Right cardiac atrium (tissue), 5 donors: Measurements from ENCODE around the gene ZNF581. TPM values are rescaled to one million over a fixed set of nuclear protein-coding genes. Genes with fewer than 3 reads are reported as not detected.

Experiments
- ATAC-seq, 2 donors: fragments of 200-7000 bp; cut with Tn5 transposase; one replicate each; pipeline versions ENCODE4 v1.8.0 to v1.9.1; 2020; ENCODE audit warnings: moderate library complexity in 2 of 2, mild to moderate bottlenecking in 1 of 2
- DNase-seq, 3 donors: peaks; one replicate each; pipeline ENCODE4 v3.0.0-alpha.2; 2020
- H3K27ac ChIP-seq: one replicate; pipeline ENCODE4 v1.5.1; 2013; ENCODE audit warnings: mild to moderate bottlenecking, low read length, control low read depth, moderate library complexity
- H3K27me3 ChIP-seq: one replicate; pipeline ENCODE4 v1.6.1; 2013; ENCODE audit not compliant: control insufficient read depth, insufficient read depth
- H3K4me1 ChIP-seq: one replicate; pipeline ENCODE4 v1.6.1; 2013; ENCODE audit warnings: low read length; ENCODE audit not compliant: control insufficient read depth, insufficient read depth
- H3K4me3 ChIP-seq: one replicate; pipeline ENCODE4 v1.5.1; 2013; ENCODE audit warnings: low read length, control low read depth
- H3K9me3 ChIP-seq: one replicate; pipeline ENCODE4 v1.6.1; 2013; ENCODE audit warnings: low read length; ENCODE audit not compliant: control insufficient read depth
- WGBS: extraction: QIAGEN DNeasy Blood & Tissue Kit; methylation state at CpG from one replicate; pipeline ENCODE4 v1.1.7; 2013; 5-methylcytosine and 5-hydroxymethylcytosine counted together
- intact Hi-C, 4 donors: fragments of 100-400 bp; cut with DNase I; formaldehyde crosslinking; loops; one replicate each; pipeline versions ENCODE4 v1.11.0 to v1.14.0; 2022 to 2023
- polyA plus RNA-seq: library from polyadenylated mRNA; stranded (reverse); fragments of 200-250 nt; gene quantifications from one replicate; pipeline ENCODE4 v1.2.3, GENCODE V29; 2013
- total RNA-seq, 4 donors: library from RNA; stranded (reverse); fragmentation: NEBNext Ultra II Directional; extraction: Animal tissue kit (Norgen Biotek cat#: 25700); gene quantifications; one replicate each; pipeline ENCODE4 v1.2.1, GENCODE V29; 2021
- donor health status: healthy with polysubstance abuse.
- donor health status: DM: no; HTN: yes; CAD: no.
- donor health status: DM: no; HTN: no; CAD: no.
- donor health status: DM: no; HTN: yes; CAD: no; lungs with severe emphysema.
- donor health status: DM: yes; HTN: yes; CAD: no.

The ZNF581 gene
- total and polyA plus RNA-seq, 5 donors = 6.3 to 12.5 (median 9.2) TPM

- no peak for ATAC-seq
- 6% methylated on average over 15 of the region's 15 CpGs for WGBS
- peak overlapping the region; percentile 76 for H3K27ac ChIP-seq
- H3K4me1 ChIP-seq = no peaks in the 10 kb centered on the region
- intact Hi-C loops = loop anchor here in 1 of 4 donors (10.0 kb wide), 1 partner anchor 86 kb away; no protein-coding TSS in a partner anchor
- DNase-seq = no peak
- H3K9me3 ChIP-seq = no peaks in the 10 kb centered on the region
- no peaks in the 10 kb centered on the region for H3K27me3 ChIP-seq
- peak overlapping the region; percentile 71 for H3K4me3 ChIP-seq
Observed at GRCh38 chr19:55600662-55601028, 42.8 kb upstream of the ZNF581 start.

- Histone ChIP-seq H3K27me3 (no peaks in the 10 kb centered on the region), H3K27ac (peak overlapping the region; percentile 76), H3K4me1 (no peaks in the 10 kb centered on the region), H3K4me3 (peak overlapping the region; percentile 71), H3K9me3 (no peaks in the 10 kb centered on the region)
- no peak for DNase-seq
- intact Hi-C loops = loop anchor here in 1 of 4 donors (10.0 kb wide), 1 partner anchor 86 kb away; no protein-coding TSS in a partner anchor
- 72% methylated on average over 4 of the region's 4 CpGs for WGBS
- no peak for ATAC-seq
Observed at GRCh38 chr19:55601084-55601483, 42.4 kb upstream of the ZNF581 start.

- H3K4me1 ChIP-seq = peaks cover 3% of the 10 kb centered on the region
- H3K27me3 ChIP-seq = no peaks in the 10 kb centered on the region
- no peak for ATAC-seq
- 90% methylated on average over 60 of the region's 60 CpGs for WGBS
- H3K4me3 ChIP-seq = no peak overlapping the region
- no peak overlapping the region for H3K27ac ChIP-seq
- peak in 2 of 3 donors; percentile 38 to 74 for DNase-seq
- intact Hi-C loops = loop anchor here in 1 of 4 donors (10.0 kb wide), 1 partner anchor 88 kb away; no protein-coding TSS in a partner anchor
- H3K9me3 ChIP-seq = no peaks in the 10 kb centered on the region
Observed at GRCh38 chr19:55602104-55603001, 41.1 kb upstream of the ZNF581 start.

GRCh38 chr19:55603115-55603514 lies 40.3 kb upstream of the ZNF581 start:
- intact Hi-C loops = loop anchor here in 1 of 4 donors (10.0 kb wide), 1 partner anchor 88 kb away; no protein-coding TSS in a partner anchor
- Histone ChIP-seq H3K27ac (no peak overlapping the region), H3K4me1 (peaks cover 3% of the 10 kb centered on the region)

GRCh38 chr19:55603581-55604292 lies 39.7 kb upstream of the ZNF581 start:
- 72% methylated on average over 22 of the region's 22 CpGs for WGBS
- no peaks in the 10 kb centered on the region for H3K9me3 ChIP-seq
- H3K27ac ChIP-seq = no peak overlapping the region
- intact Hi-C loops = loop anchor here in 1 of 4 donors (10.0 kb wide), 1 partner anchor 89 kb away; no protein-coding TSS in a partner anchor
- peaks cover 3% of the 10 kb centered on the region for H3K4me1 ChIP-seq
- ATAC-seq (no peak), DNase-seq (peak in 1 of 3 donors; percentile 51)
- H3K27me3 ChIP-seq = no peaks in the 10 kb centered on the region
- H3K4me3 ChIP-seq = no peak overlapping the region

More at GRCh38 chr19:55603115-55603514, 40.3 kb upstream of the ZNF581 start:
- DNase-seq (peak in 1 of 3 donors; percentile 58), ATAC-seq (no peak)
- Histone ChIP-seq H3K27me3 (no peaks in the 10 kb centered on the region), H3K4me3 (no peak overlapping the region), H3K9me3 (no peaks in the 10 kb centered on the region)
- 85% methylated on average over 21 of the region's 21 CpGs for WGBS

GRCh38 chr19:55605207-55605636 lies 38.2 kb upstream of the ZNF581 start:
- H3K27me3 ChIP-seq = no peaks in the 10 kb centered on the region
- H3K27ac ChIP-seq = peak overlapping the region; percentile 98
- H3K9me3 ChIP-seq = no peaks in the 10 kb centered on the region
- intact Hi-C loops = loop anchor here in 3 of 4 donors (5.0 to 10.0 kb wide), 2 partner anchors 88 to 90 kb away; no protein-coding TSS in a partner anchor
- peak; percentile 98 to 99 (median 99) for DNase-seq
- WGBS = under 1% methylated on average over 43 of the region's 43 CpGs
- peaks cover 3% of the 10 kb centered on the region for H3K4me1 ChIP-seq
- H3K4me3 ChIP-seq = peak overlapping the region; percentile 75
- peak; percentile 84 to 85 for ATAC-seq

- Histone ChIP-seq H3K27ac (peak within 1 kb of the TSS; percentile 98), H3K4me3 (peak within 1 kb of the TSS; percentile 75), H3K9me3 (no peaks in the 10 kb centered on the region), H3K27me3 (no peaks in the 10 kb centered on the region), H3K4me1 (peaks cover 7% of the 10 kb centered on the region)
- WGBS = under 1% methylated on average over 44 of the region's 44 CpGs
- peak; percentile 66 to 86 (median 84) for DNase-seq
- ATAC-seq = peak; percentile 36 to 39
- intact Hi-C loops = loop anchor here in 3 of 4 donors (5.0 to 10.0 kb wide), 2 partner anchors 89 to 91 kb away; no protein-coding TSS in a partner anchor
Observed at GRCh38 chr19:55605637-55606470, 37.6 kb upstream of the ZNF581 start, which contains the start of gene ZNF865. Gene ZNF865 (plus strand): TSS chr19:55605647. CDS start chr19:55613619, 7,972 bp downstream.

- no peaks in the 10 kb centered on the region for H3K9me3 ChIP-seq
- peaks cover 9% of the 10 kb centered on the region for H3K4me1 ChIP-seq
- peak overlapping the region; percentile 75 for H3K4me3 ChIP-seq
- no peak for ATAC-seq
- no peaks in the 10 kb centered on the region for H3K27me3 ChIP-seq
- peak overlapping the region; percentile 96 for H3K27ac ChIP-seq
- DNase-seq = no peak
- 18% methylated on average over 12 of the region's 12 CpGs for WGBS
- intact Hi-C loops = loop anchor here in 3 of 4 donors (5.0 to 10.0 kb wide), 2 partner anchors 89 to 92 kb away; no protein-coding TSS in a partner anchor
Observed at GRCh38 chr19:55606471-55606787, 37.0 kb upstream of the ZNF581 start.

GRCh38 chr19:55606817-55607216 lies 36.6 kb upstream of the ZNF581 start:
- WGBS = 71% methylated on average over 9 of the region's 9 CpGs
- no peak for ATAC-seq
- intact Hi-C loops = loop anchor here in 3 of 4 donors (5.0 to 10.0 kb wide), 2 partner anchors 90 to 92 kb away; no protein-coding TSS in a partner anchor
- no peaks in the 10 kb centered on the region for H3K27me3 ChIP-seq
- H3K27ac ChIP-seq = no peak overlapping the region
- no peaks in the 10 kb centered on the region for H3K9me3 ChIP-seq
- DNase-seq = peak in 1 of 3 donors; percentile 55
- H3K4me3 ChIP-seq = no peak overlapping the region
- peaks cover 9% of the 10 kb centered on the region for H3K4me1 ChIP-seq

GRCh38 chr19:55609326-55609725 lies 34.1 kb upstream of the ZNF581 start:
- ATAC-seq (no peak), DNase-seq (peak in 1 of 3 donors; percentile 7)
- peaks cover 12% of the 10 kb centered on the region for H3K4me1 ChIP-seq
- no peak overlapping the region for H3K4me3 ChIP-seq
- no peaks in the 10 kb centered on the region for H3K27me3 ChIP-seq
- intact Hi-C loops = loop anchor here in 3 of 4 donors (5.0 to 10.0 kb wide), 2 partner anchors 92 to 95 kb away; no protein-coding TSS in a partner anchor
- no peak overlapping the region for H3K27ac ChIP-seq
- no peaks in the 10 kb centered on the region for H3K9me3 ChIP-seq
- 92% methylated on average over 5 of the region's 5 CpGs for WGBS
